GM12878 (cell line): ENCODE measurements around the gene SCNN1G.

ENCODE experiments used
- GABPA ChIP-seq: IDR thresholded peaks from 2 replicates; pipeline ENCODE4 v1.6.1; 2014; ENCODE audit warnings: antibody characterized with exemption, low read depth, mild to moderate bottlenecking, inconsistent platforms
- NRF1 ChIP-seq: conservative IDR thresholded peaks from 2 replicates; pipeline ENCODE4 v1.6.1; 2011; ENCODE audit warnings: mild to moderate bottlenecking, low read depth, low read length, improper control_type of control experiment
- POLR2A ChIP-seq: IDR thresholded peaks from 2 replicates; pipeline ENCODE4 v1.6.1; 2011; ENCODE audit warnings: low read depth, mild to moderate bottlenecking, low read length
- TF ChIP-seq, protein P1 (sequence below): fragments of 450-650 bp; IDR thresholded peaks from 2 replicates; pipeline ENCODE4 v1.6.1; 2017; ENCODE audit warnings: mild to moderate bottlenecking

DNA sequence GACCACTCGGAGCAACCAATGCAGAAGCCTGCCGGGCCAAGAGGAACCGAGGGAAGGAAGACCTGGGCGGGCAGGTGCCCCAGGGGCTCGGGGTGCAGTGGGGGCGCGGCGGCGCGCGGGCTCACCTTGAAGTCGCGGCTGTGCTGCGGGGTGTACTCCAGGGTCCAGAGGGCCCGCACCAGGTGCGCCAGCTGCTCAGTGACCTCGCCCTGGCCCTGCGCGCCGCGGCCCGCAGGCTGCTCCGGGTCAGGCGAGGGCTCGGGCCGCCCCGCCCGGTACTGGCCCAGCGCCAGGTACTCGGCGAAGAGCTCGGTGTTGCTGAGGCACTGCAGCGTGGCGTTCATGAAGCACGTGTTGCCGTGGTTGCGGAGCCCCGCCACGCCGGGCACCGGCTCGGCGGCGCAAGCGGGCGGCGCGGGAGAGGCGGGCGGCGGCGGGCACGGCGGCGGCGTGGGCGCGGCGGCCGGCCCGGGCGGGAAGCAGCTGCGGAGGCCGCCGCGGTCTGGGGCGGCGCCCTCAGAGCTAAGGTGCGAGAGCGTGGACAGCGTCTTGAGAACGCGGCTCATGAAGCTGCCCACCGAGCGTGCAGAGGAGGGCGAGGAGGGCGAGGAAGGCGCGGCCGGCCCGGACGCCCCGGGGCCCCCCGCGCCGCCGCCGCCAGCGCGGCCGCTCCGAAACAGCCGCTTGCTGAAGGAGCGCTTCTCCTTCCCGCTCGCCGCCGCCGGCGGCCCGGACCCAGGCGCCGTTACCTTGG, 33.9 kb upstream of the SCNN1G start:
- TF ChIP-seq NRF1 (no peak), POLR2A (peak; percentile 47; the same call in 1 of the 2 replicates), GABPA (no peak)
- TF ChIP-seq, protein P1, sequence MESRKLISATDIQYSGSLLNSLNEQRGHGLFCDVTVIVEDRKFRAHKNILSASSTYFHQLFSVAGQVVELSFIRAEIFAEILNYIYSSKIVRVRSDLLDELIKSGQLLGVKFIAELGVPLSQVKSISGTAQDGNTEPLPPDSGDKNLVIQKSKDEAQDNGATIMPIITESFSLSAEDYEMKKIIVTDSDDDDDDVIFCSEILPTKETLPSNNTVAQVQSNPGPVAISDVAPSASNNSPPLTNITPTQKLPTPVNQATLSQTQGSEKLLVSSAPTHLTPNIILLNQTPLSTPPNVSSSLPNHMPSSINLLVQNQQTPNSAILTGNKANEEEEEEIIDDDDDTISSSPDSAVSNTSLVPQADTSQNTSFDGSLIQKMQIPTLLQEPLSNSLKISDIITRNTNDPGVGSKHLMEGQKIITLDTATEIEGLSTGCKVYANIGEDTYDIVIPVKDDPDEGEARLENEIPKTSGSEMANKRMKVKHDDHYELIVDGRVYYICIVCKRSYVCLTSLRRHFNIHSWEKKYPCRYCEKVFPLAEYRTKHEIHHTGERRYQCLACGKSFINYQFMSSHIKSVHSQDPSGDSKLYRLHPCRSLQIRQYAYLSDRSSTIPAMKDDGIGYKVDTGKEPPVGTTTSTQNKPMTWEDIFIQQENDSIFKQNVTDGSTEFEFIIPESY = no peak
